Osteoblast (primary cell): ENCODE data around the gene FAAP100. TPM values are rescaled to one million over a fixed set of nuclear protein-coding genes. Genes with fewer than 3 reads are reported as not detected.

Source experiments
- DNase-seq: peaks from one replicate; pipeline ENCODE4 v3.0.0; 2011; ENCODE audit warnings: low spot score, mixed read lengths; ENCODE audit not compliant: insufficient read length; ENCODE audit errors: missing footprints
- H2AFZ ChIP-seq: 2 replicates; pipeline ENCODE4 v1.6.0; 2011; ENCODE audit warnings: mild to moderate bottlenecking, low read length
- H3K27ac ChIP-seq: 2 replicates; pipeline ENCODE4 v1.5.1; 2011; ENCODE audit warnings: mild to moderate bottlenecking, low read depth, low read length, moderate library complexity
- H3K27me3 ChIP-seq: 2 replicates; pipeline ENCODE4 v1.6.0; 2012; ENCODE audit warnings: mild to moderate bottlenecking, control low read depth, inconsistent platforms, low read length, moderate library complexity; ENCODE audit not compliant: insufficient read depth
- H3K36me3 ChIP-seq: 2 replicates; pipeline ENCODE4 v1.5.1; 2011; ENCODE audit warnings: mild to moderate bottlenecking, low read length, control low read depth, moderate library complexity; ENCODE audit not compliant: insufficient read depth
- H3K4me1 ChIP-seq: 2 replicates; pipeline ENCODE4 v1.5.1; 2011; ENCODE audit warnings: mild to moderate bottlenecking, low read length, control low read depth, moderate library complexity; ENCODE audit not compliant: insufficient read depth
- H3K4me2 ChIP-seq: 2 replicates; pipeline ENCODE4 v1.6.0; 2011; ENCODE audit warnings: mild to moderate bottlenecking, low read length; ENCODE audit not compliant: insufficient read depth
- H3K4me3 ChIP-seq: fragments of 200-600 bp; sonication (generic); 3 replicates; pipeline ENCODE4 v1.5.1; 2012; ENCODE audit warnings: mild to moderate bottlenecking, low read length, inconsistent platforms; ENCODE audit not compliant: insufficient read depth
- H3K79me2 ChIP-seq: 2 replicates; pipeline ENCODE4 v1.6.0; 2012; ENCODE audit warnings: mild to moderate bottlenecking, low read length, control low read depth, inconsistent platforms; ENCODE audit not compliant: insufficient read depth
- H3K9me3 ChIP-seq: 2 replicates; pipeline ENCODE4 v1.5.1; 2011; ENCODE audit warnings: low read depth, low read length, control low read depth
- H4K20me1 ChIP-seq: 2 replicates; pipeline ENCODE4 v1.6.0; 2012; ENCODE audit warnings: mild to moderate bottlenecking, low read length, control low read depth; ENCODE audit not compliant: insufficient read depth
- CTCF ChIP-seq: IDR thresholded peaks from 2 replicates; pipeline ENCODE4 v1.5.1; 2011; ENCODE audit warnings: mild to moderate bottlenecking, low read depth, low read length, moderate library complexity; ENCODE audit errors: extremely low read depth
- total RNA-seq: library from RNA; depleted of rRNA; stranded (reverse); fragments of >200 nt; gene quantifications from 2 replicates; pipeline ENCODE4 v1.2.3, GENCODE V29; 2012

The FAAP100 gene
- total RNA-seq, 1 donor = 44.5 TPM

- Histone ChIP-seq H3K27me3 (no peaks in the 10 kb centered on the region), H3K9me3 (no peaks in the 10 kb centered on the region), H3K36me3 (peaks cover 24% of the 10 kb centered on the region), H4K20me1 (peaks cover 50% of the 10 kb centered on the region), H3K27ac (peak overlapping the region; percentile 19), H2AFZ (no peak overlapping the region), H3K4me2 (peak overlapping the region; percentile 87), H3K4me1 (peaks cover 44% of the 10 kb centered on the region), H3K79me2 (peaks cover 69% of the 10 kb centered on the region), H3K4me3 (peak overlapping the region; percentile 74)
- peak; percentile 98 for DNase-seq
- TF ChIP-seq CTCF = no peak
Observed at GRCh38 chr17:81514739-81515529, 37.2 kb downstream of the FAAP100 start.

GRCh38 chr17:81514489-81514738 lies 37.7 kb downstream of the FAAP100 start:
- Histone ChIP-seq H3K79me2 (peaks cover 74% of the 10 kb centered on the region), H3K4me3 (peak overlapping the region; percentile 74), H3K27me3 (no peaks in the 10 kb centered on the region), H3K4me1 (peaks cover 44% of the 10 kb centered on the region), H4K20me1 (peaks cover 50% of the 10 kb centered on the region), H3K36me3 (peaks cover 29% of the 10 kb centered on the region), H3K9me3 (no peaks in the 10 kb centered on the region), H3K27ac (peak overlapping the region; percentile 63), H3K4me2 (peak overlapping the region; percentile 87), H2AFZ (no peak overlapping the region)
- TF ChIP-seq CTCF = no peak
- DNase-seq = peak; percentile 92

GRCh38 chr17:81513753-81514488 lies 38.2 kb downstream of the FAAP100 start:
- no peak for TF ChIP-seq CTCF
- H3K4me3 ChIP-seq = peak overlapping the region; percentile 74
- peaks cover 34% of the 10 kb centered on the region for H3K36me3 ChIP-seq
- peaks cover 77% of the 10 kb centered on the region for H3K79me2 ChIP-seq
- H3K9me3 ChIP-seq = no peaks in the 10 kb centered on the region
- DNase-seq = peak; percentile 95
- H3K4me2 ChIP-seq = peak overlapping the region; percentile 87
- H3K27me3 ChIP-seq = no peaks in the 10 kb centered on the region
- no peak overlapping the region for H2AFZ ChIP-seq
- H3K27ac ChIP-seq = peak overlapping the region; percentile 63
- peaks cover 42% of the 10 kb centered on the region for H3K4me1 ChIP-seq
- peaks cover 55% of the 10 kb centered on the region for H4K20me1 ChIP-seq

GRCh38 chr17:81513372-81513752 lies 38.8 kb downstream of the FAAP100 start:
- DNase-seq = peak; percentile 93
- Histone ChIP-seq H3K4me3 (peak overlapping the region; percentile 74), H3K79me2 (peaks cover 77% of the 10 kb centered on the region), H3K9me3 (no peaks in the 10 kb centered on the region), H3K27me3 (no peaks in the 10 kb centered on the region), H2AFZ (no peak overlapping the region), H3K4me1 (peaks cover 37% of the 10 kb centered on the region), H3K4me2 (peak overlapping the region; percentile 87), H3K36me3 (peaks cover 39% of the 10 kb centered on the region), H3K27ac (peak overlapping the region; percentile 63), H4K20me1 (peaks cover 57% of the 10 kb centered on the region)
- TF ChIP-seq CTCF = no peak
